KOPT-K1 (cell line): Measurements from ENCODE around the gene GRIP2.

Source experiments
- H3K27ac ChIP-seq: fragments of 200-600 bp; sonication (generic); 2 replicates; pipeline ENCODE4 v1.5.1; 2016; ENCODE audit warnings: antibody characterized with exemption, mild to moderate bottlenecking, low read depth, low read length; ENCODE audit not compliant: poor library complexity, severe bottlenecking
- H3K36me3 ChIP-seq: fragments of 200-600 bp; sonication (generic); 2 replicates; pipeline ENCODE4 v1.5.1; 2017; ENCODE audit warnings: antibody characterized with exemption, mild to moderate bottlenecking, low read length, moderate library complexity; ENCODE audit not compliant: insufficient read depth
- H3K9me3 ChIP-seq: fragments of 200-600 bp; sonication (generic); 2 replicates; pipeline ENCODE4 v1.5.1; 2017; ENCODE audit warnings: antibody characterized with exemption, low read length, mild to moderate bottlenecking; ENCODE audit not compliant: insufficient read depth, poor library complexity, severe bottlenecking

Gene GRIP2

DNA sequence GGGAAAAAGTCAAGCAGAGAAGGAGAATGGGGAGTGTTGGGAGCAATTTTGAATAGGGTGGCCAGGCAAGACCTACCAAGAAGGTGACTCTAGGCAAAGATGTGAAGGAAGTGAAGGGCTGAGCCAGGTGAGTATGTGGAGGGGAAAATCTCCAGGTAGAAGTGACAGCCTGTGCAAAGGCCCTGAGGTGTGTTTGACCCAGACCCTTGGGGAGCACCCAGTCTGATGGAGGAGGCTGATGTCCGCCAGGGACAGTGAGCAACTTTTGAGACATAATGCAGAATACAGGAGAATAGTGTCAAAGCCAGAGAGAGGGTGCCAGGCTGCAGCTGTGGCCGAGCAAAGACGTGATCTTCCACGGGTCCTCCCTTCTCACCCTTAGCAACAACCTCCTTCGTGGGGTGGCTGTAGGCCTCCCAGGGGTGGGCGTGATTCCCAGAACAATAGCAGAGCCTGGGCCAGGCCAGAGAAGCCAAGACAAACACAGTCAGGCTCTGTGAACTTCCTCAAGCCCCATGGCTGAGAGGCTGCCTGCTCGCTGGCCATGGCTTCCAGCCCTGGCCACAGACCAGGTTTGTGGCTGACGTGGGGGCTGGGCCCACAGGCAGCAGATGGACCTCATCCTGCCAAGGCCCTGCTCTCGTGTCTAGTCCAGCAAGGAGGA lies 79.7 kb downstream of the GRIP2 start:
- no peak overlapping the region for H3K27ac ChIP-seq
- H3K36me3 ChIP-seq: peaks cover 96% of the 10 kb centered on the region
- no peaks in the 10 kb centered on the region for H3K9me3 ChIP-seq

DNA sequence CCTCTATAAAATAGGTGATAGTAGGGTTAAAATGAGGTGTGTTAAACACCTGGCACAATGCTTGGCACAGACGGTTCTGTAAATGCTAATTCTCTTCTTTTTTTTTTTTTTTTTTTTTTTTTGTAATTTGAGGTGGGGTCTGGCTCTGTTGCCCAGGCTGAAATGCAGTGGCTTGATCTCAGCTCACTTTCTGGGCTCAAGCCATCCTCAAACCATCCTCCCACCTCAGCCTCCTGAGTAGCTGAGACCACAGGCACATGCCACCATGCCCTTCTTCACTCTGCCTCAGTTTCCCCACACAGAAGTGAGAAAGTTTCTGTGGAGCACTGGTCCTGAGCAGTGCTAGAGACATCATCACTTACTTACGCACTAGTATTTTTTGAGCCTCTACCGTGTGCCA lies 80.4 kb downstream of the GRIP2 start:
- Histone ChIP-seq H3K27ac (no peak overlapping the region), H3K9me3 (no peaks in the 10 kb centered on the region), H3K36me3 (peaks cover 96% of the 10 kb centered on the region)

DNA sequence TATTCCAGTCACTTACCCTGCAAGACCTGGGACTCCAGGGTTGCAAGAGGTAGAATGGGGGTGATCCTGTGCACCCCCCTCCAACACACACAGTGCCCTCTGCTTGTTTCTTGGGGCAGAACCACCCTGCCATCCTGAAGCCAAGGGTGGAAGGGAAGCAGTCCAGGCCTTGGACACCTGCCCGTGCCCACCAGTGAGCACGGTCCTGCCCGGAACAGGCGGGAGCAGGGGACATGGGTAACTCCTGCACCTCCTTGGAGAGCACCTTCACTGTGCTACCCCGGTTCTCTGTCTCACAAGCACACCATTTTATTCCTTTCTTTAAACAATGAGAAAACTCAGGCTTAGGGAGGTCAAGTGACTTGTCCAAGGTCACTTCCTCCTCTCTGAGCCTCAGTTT lies 80.8 kb downstream of the GRIP2 start:
- Histone ChIP-seq H3K27ac (no peak overlapping the region), H3K9me3 (no peaks in the 10 kb centered on the region), H3K36me3 (peaks cover 96% of the 10 kb centered on the region)

DNA sequence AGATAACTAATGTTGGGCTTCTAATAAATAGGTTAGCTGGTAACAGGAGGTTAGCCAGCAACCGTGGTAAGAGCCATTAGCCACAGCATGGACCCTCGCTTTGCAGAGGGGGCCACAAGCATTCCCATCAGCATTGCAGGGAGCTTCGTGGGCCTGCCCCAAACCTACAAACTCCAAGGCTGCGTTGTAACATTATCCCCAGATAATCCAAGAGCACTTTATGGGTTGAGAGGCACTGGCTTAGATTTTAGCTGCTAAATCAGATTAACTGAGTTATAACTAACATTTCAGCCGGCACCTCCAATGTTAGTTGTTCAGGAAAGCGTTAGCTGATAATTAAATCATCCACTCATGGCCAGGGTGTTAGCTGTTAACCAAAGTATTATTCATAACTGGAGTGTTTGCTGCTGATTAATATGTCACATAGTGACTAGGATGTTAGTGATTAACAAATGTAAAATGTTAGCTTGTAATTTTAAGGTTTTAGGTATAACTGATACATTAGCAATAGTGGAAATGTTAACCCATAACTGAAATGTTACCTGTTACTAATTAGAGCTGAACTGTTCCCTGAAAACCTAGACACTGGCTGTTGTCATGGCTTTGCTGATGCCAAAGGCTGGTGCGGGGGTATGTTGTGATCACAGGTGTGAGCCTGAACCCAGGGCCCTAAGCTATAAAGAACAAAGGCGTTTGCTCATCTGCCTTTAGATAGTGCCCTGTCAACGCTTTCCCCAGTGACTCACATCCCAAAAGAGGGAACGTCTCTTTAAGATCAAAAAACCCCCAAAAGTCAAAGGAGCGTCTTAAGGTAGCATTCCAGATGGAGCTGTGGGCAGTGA lies 81.5 kb downstream of the GRIP2 start:
- Histone ChIP-seq H3K27ac (no peak overlapping the region), H3K9me3 (no peaks in the 10 kb centered on the region), H3K36me3 (peaks cover 96% of the 10 kb centered on the region)

DNA sequence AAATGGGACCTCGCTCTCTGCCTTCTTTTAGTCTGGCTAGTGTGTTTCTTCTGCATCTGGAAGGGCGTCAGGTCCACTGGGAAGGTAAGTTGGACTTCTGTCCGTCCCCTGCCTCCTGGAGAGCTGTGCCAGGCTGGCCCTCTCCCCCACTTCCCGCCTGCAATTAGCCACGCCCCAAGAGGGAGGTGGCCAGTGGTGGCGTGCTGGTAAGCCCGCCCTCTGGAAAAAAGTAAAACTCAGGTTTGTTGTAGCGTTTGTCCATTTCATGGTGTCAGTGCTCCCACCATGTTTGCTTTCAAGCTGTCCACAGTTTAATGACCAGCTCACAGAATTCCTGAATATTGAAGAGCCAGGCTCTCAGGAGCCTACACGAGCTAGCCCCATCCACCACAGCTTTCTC lies 82.1 kb downstream of the GRIP2 start:
- peaks cover 94% of the 10 kb centered on the region for H3K36me3 ChIP-seq
- H3K27ac ChIP-seq: no peak overlapping the region
- no peaks in the 10 kb centered on the region for H3K9me3 ChIP-seq

DNA sequence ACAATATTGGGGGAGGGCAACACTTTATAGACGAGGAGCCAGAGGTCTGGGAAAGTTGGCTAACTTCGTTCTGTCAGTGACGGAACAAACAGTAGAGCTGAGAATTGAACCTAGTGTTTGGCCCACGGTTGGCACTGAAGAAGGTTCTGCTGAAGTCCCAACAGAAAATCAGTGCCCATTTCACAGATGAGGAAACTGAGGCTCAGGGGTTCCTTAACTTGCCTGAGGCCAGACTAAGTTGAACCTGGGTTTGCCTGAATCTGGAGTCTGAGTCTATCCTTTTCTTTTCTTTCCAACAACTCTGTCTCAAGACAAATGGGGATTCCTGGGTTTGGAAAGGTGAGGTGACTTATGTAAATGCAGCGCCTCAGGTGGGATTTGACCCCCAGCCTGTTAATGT lies 82.7 kb downstream of the GRIP2 start:
- Histone ChIP-seq H3K9me3 (no peaks in the 10 kb centered on the region), H3K36me3 (peaks cover 94% of the 10 kb centered on the region), H3K27ac (no peak overlapping the region)

GRCh38 chr3:14456794-14457193 lies 83.3 kb downstream of the GRIP2 start:
- no peaks in the 10 kb centered on the region for H3K9me3 ChIP-seq
- H3K36me3 ChIP-seq: peaks cover 96% of the 10 kb centered on the region
- H3K27ac ChIP-seq: no peak overlapping the region

DNA sequence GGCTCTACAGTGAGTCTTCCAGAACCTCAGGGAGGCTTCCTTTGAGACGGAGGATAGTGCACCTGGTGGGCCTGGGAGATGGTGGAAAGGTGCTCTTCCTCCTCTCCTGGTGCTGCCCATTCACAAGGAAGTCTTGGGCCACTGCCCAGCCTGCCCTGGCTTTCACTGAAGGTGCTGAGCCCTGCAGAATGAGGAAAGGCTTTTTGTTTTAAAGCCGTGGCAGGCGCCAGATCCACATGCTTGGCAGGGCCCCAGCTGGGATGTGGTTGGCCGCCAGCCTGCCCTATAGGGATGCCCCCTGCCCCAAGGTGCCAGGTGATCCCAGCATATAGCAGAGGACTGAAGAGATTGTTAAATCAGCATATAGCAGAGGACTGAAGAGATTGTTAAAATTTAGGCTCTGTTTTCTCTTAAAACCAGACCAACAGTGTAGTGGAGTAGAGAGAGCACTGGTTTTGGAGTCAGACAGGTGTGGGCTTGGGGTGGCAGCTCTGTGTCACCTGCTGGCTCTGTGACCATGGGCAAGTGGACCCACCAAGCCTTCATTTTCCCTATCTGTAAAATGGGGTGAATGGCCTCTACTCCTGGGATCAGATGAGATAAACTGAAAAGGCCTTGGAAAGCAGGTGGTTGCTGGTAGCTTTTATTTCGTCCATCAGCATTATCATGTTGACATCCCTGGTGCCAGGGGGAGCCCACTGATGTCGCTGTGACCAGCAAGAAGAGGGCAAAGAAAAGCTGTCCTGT lies 84.4 kb downstream of the GRIP2 start:
- no peak overlapping the region for H3K27ac ChIP-seq
- no peaks in the 10 kb centered on the region for H3K9me3 ChIP-seq
- H3K36me3 ChIP-seq: peaks cover 96% of the 10 kb centered on the region

DNA sequence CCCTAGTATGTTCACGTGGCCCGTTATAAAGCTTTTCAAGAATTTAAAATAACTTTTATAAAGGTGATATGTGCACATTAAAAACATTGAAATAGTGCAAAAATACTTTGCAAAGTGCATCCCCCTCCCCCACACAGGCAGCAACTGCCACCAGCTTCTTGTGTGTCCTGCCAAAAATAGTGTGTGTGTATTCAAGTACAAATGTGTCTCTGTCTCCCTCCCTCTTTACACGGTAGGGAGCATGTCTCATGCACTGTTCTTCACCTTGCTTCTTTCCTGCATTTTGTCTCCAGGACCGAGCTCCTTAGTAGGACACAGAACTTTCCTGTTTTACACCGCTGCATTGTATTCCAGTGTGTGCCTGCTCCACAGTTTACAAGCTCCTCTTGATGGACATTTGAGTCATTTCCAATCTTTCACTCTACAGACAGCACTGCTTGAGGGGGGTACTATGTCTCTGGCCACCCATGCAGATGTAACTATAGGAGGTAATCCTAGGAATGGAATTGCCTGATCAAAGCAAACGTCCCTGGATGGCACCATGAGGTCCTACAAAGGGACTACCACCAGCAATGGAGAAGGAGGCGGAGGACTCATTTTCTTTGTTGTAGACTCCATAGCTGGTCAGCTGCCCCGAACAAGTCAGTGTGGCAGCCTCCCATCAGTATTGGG lies 85.4 kb downstream of the GRIP2 start:
- no peak overlapping the region for H3K27ac ChIP-seq
- no peaks in the 10 kb centered on the region for H3K9me3 ChIP-seq
- peaks cover 96% of the 10 kb centered on the region for H3K36me3 ChIP-seq

- Histone ChIP-seq H3K36me3 (peaks cover 94% of the 10 kb centered on the region), H3K9me3 (no peaks in the 10 kb centered on the region), H3K27ac (no peak overlapping the region)
These were observed 86.1 kb downstream of the GRIP2 start for GRCh38 chr3:14453876-14454638.

GRCh38 chr3:14452740-14453710 lies 87.1 kb downstream of the GRIP2 start:
- peaks cover 94% of the 10 kb centered on the region for H3K36me3 ChIP-seq
- H3K9me3 ChIP-seq: no peaks in the 10 kb centered on the region
- no peak overlapping the region for H3K27ac ChIP-seq

- no peak overlapping the region for H3K27ac ChIP-seq
- H3K9me3 ChIP-seq: no peaks in the 10 kb centered on the region
- peaks cover 97% of the 10 kb centered on the region for H3K36me3 ChIP-seq
These were observed 88.0 kb downstream of the GRIP2 start for GRCh38 chr3:14451844-14452739.
